HCT116 (cell line): ENCODE results near the gene SPG21. TPM values are rescaled to one million over a fixed set of nuclear protein-coding genes. Genes with fewer than 3 reads are reported as not detected.

Source experiments
- ATAC-seq: fragments of 200-7000 bp; cut with Tn5 transposase; 2 replicates; pipeline ENCODE4 v1.9.1; 2020; ENCODE audit warnings: mild to moderate bottlenecking, moderate library complexity
- BruUV-seq: library from RNA; stranded (reverse); fragments of 400-500 nt; replicated peaks from 2 replicates; lab custom pipeline; 2021; lab: Mats Ljungman, UMichigan
- CTCF ChIA-PET: fragments of 300-600 bp; sonication (Branson Sonifier 250); formaldehyde crosslinking; loops from one replicate; lab custom pipeline; 2021; ENCODE audit warnings: antibody characterized with exemption; lab: Charles Lee
- POLR2A ChIA-PET: fragments of 300-600, 350-600 bp; sonication (Branson Sonifier 250); formaldehyde crosslinking; loops from one replicate; lab custom pipeline; 2021; ENCODE audit warnings: antibody characterized with exemption; lab: Charles Lee
- RAD21 ChIA-PET, 2 experiments: fragments of 300-600 bp; sonication (Branson Sonifier 250); formaldehyde crosslinking; loops; one replicate each; lab custom pipeline; 2023; ENCODE audit warnings: low total read pairs in 2 of 2; ENCODE audit not compliant: uncharacterized antibody in 2 of 2, unreplicated experiment in 2 of 2, low non-redundant PET in 1 of 2; lab: Charles Lee
- DNase-seq: peaks from one replicate; pipeline ENCODE4 v3.0.0-alpha.2; 2010; ENCODE audit warnings: low read depth, low spot score
- H2AFZ ChIP-seq: fragments of 200-600 bp; shearing (Covaris generic), sonication (generic); 2 replicates; pipeline ENCODE4 v1.6.1; 2017; ENCODE audit warnings: low read depth, mixed run types, mixed read lengths, antibody characterized with exemption, low read length; ENCODE audit not compliant: poor library complexity, severe bottlenecking
- H3K27ac ChIP-seq: 2 replicates; pipeline ENCODE4 v1.5.1; 2012; ENCODE audit warnings: low read depth, low read length
- H3K27me3 ChIP-seq: fragments of 200-600 bp; sonication (generic); 2 replicates; pipeline ENCODE4 v1.6.1; 2016; ENCODE audit warnings: mixed run types, low read length, mixed read lengths; ENCODE audit not compliant: insufficient read depth
- H3K36me3 ChIP-seq, 2 experiments: fragments of 200-500 bp in 1 of 2; fragments of 200-600 bp in 1 of 2; sonication (Bioruptor generic) in 1 of 2; sonication (generic) in 1 of 2; 2 replicates each; pipeline versions ENCODE4 v1.5.1 to v1.6.1; 2014 to 2016; ENCODE audit warnings: low read length in 2 of 2, inconsistent platforms in 1 of 2, mixed read lengths in 1 of 2, mixed run types in 1 of 2; ENCODE audit not compliant: insufficient read depth in 2 of 2, control insufficient read depth in 1 of 2
- H3K4me1 ChIP-seq, 2 experiments: fragments of 200-600 bp in 1 of 2; sonication (generic) in 1 of 2; 2 replicates each; pipeline versions ENCODE4 v1.5.1 to v1.6.1; 2012 to 2017; ENCODE audit warnings: low read length in 2 of 2, inconsistent platforms in 1 of 2, mild to moderate bottlenecking in 1 of 2, mixed read lengths in 1 of 2, mixed run types in 1 of 2, moderate library complexity in 1 of 2; ENCODE audit not compliant: insufficient read depth in 2 of 2, control insufficient read depth in 1 of 2
- H3K4me2 ChIP-seq: fragments of 200-600 bp; sonication (generic); 2 replicates; pipeline ENCODE4 v1.6.1; 2017; ENCODE audit warnings: mixed run types, low read length, mixed read lengths
- H3K4me3 ChIP-seq, 2 experiments: fragments of 200-600 bp in 1 of 2; sonication (generic) in 1 of 2; replicated peaks in 1 of 2; 2 replicates each; pipeline ENCODE4 v1.5.1; 2011 to 2016; ENCODE audit warnings: low read length in 2 of 2, control low read depth in 1 of 2, low read depth in 1 of 2, mild to moderate bottlenecking in 1 of 2, mixed read lengths in 1 of 2, mixed run types in 1 of 2
- H3K79me2 ChIP-seq: fragments of 200-600 bp; sonication (generic); 2 replicates; pipeline ENCODE4 v1.6.1; 2017; ENCODE audit warnings: mild to moderate bottlenecking, mixed run types, low read length, moderate library complexity, mixed read lengths; ENCODE audit not compliant: insufficient read depth
- H3K9ac ChIP-seq: fragments of 200-600 bp; sonication (generic); 2 replicates; pipeline ENCODE4 v1.6.1; 2016; ENCODE audit warnings: low read length, mixed read lengths
- H3K9me2 ChIP-seq: fragments of 200-600 bp; sonication (generic), shearing (Covaris generic); 2 replicates; pipeline ENCODE4 v1.6.1; 2017; ENCODE audit warnings: mixed run types, mild to moderate bottlenecking, moderate library complexity; ENCODE audit not compliant: insufficient read depth
- H3K9me3 ChIP-seq, 2 experiments: fragments of 200-500 bp in 1 of 2; fragments of 200-600 bp in 1 of 2; sonication (Bioruptor generic) in 1 of 2; sonication (generic) in 1 of 2; 2 replicates each; pipeline ENCODE4 v1.6.1; 2014 to 2017; ENCODE audit warnings: low read length in 2 of 2, mixed read lengths in 2 of 2, inconsistent platforms in 1 of 2, low read depth in 1 of 2, mild to moderate bottlenecking in 1 of 2, mixed run types in 1 of 2, moderate library complexity in 1 of 2; ENCODE audit not compliant: control insufficient read depth in 1 of 2, insufficient read depth in 1 of 2
- H4K20me1 ChIP-seq: fragments of 200-600 bp; sonication (generic), shearing (Covaris generic); 2 replicates; pipeline ENCODE4 v1.6.1; 2017; ENCODE audit warnings: mixed run types, mild to moderate bottlenecking, moderate library complexity; ENCODE audit not compliant: insufficient read depth
- ATF3 ChIP-seq: IDR thresholded peaks from 2 replicates; pipeline ENCODE4 v1.6.1; 2012
- CBX3 ChIP-seq: IDR thresholded peaks from 2 replicates; pipeline ENCODE4 v1.6.1; 2012; ENCODE audit warnings: low read depth
- CEBPB ChIP-seq: IDR thresholded peaks from 2 replicates; pipeline ENCODE4 v1.6.1; 2012; ENCODE audit warnings: low read depth
- CTCF ChIP-seq, 3 experiments: fragments of 200-600 bp in 1 of 3; sonication (generic) in 1 of 3; IDR thresholded peaks in 2 of 3; conservative IDR thresholded peaks in 1 of 3; 2 replicates each; pipeline ENCODE4 v1.5.1; 2012 to 2017; ENCODE audit warnings: low read depth in 2 of 3, low read length in 2 of 3, antibody characterized with exemption in 1 of 3, borderline replicate concordance in 1 of 3, control low read depth in 1 of 3, mild to moderate bottlenecking in 1 of 3, mixed read lengths in 1 of 3, mixed run types in 1 of 3, moderate library complexity in 1 of 3; ENCODE audit not compliant: insufficient read depth in 1 of 3
- EGR1 ChIP-seq: IDR thresholded peaks from 2 replicates; pipeline ENCODE4 v1.6.1; 2012; ENCODE audit warnings: low read depth
- ELF1 ChIP-seq: IDR thresholded peaks from 2 replicates; pipeline ENCODE4 v1.6.1; 2012; ENCODE audit warnings: low read depth, borderline replicate concordance
- EZH2 ChIP-seq: fragments of 200-600 bp; sonication (generic); IDR thresholded peaks from 2 replicates; pipeline ENCODE4 v1.6.1; 2017; ENCODE audit warnings: antibody characterized with exemption, mixed run types
- EZH2phosphoT487 ChIP-seq: fragments of 200-600 bp; IDR thresholded peaks from 2 replicates; pipeline ENCODE4 v1.6.1; 2018; ENCODE audit warnings: antibody characterized with exemption, borderline replicate concordance
- FOSL1 ChIP-seq: IDR thresholded peaks from 2 replicates; pipeline ENCODE4 v1.6.1; 2012; ENCODE audit warnings: low read depth
- JUND ChIP-seq: IDR thresholded peaks from 2 replicates; pipeline ENCODE4 v1.6.1; 2012
- MAX ChIP-seq: IDR thresholded peaks from 2 replicates; pipeline ENCODE4 v1.6.1; 2012
- POLR2A ChIP-seq: IDR thresholded peaks from 2 replicates; pipeline ENCODE4 v1.7.0; 2011; ENCODE audit warnings: borderline replicate concordance; ENCODE audit not compliant: insufficient read depth, insufficient read length; ENCODE audit errors: extremely low read depth
- RAD21 ChIP-seq: IDR thresholded peaks from 2 replicates; pipeline ENCODE4 v1.6.1; 2012; ENCODE audit warnings: low read depth, mild to moderate bottlenecking
- SIN3A ChIP-seq: IDR thresholded peaks from 2 replicates; pipeline ENCODE4 v1.6.1; 2012; ENCODE audit warnings: low read depth
- SP1 ChIP-seq: IDR thresholded peaks from 2 replicates; pipeline ENCODE4 v1.6.1; 2012; ENCODE audit warnings: low read depth
- SRF ChIP-seq: IDR thresholded peaks from 2 replicates; pipeline ENCODE4 v1.6.1; 2012; ENCODE audit warnings: low read depth
- YY1 ChIP-seq: IDR thresholded peaks from 2 replicates; pipeline ENCODE4 v1.6.1; 2011; ENCODE audit warnings: low read length, low read depth, moderate library complexity, mild to moderate bottlenecking; ENCODE audit not compliant: insufficient replicate concordance; ENCODE audit errors: extremely low read depth
- ZBTB33 ChIP-seq: IDR thresholded peaks from 2 replicates; pipeline ENCODE4 v1.6.1; 2011; ENCODE audit warnings: mild to moderate bottlenecking, low read length, moderate library complexity; ENCODE audit not compliant: insufficient replicate concordance; ENCODE audit errors: extremely low read depth
- ZFX ChIP-seq: fragments of 450-650 bp; IDR thresholded peaks from 2 replicates; pipeline ENCODE4 v1.6.1; 2017
- ZNF274 ChIP-seq: fragments of 200-500 bp; sonication (Bioruptor generic); IDR thresholded peaks from 2 replicates; pipeline ENCODE4 v1.6.1; 2014; ENCODE audit warnings: mild to moderate bottlenecking, low read depth, low read length, inconsistent platforms
- intact Hi-C: fragments of 100-400 bp; cut with micrococcal nuclease; formaldehyde crosslinking; loops from 2 replicates; pipeline ENCODE4 v1.10.0; 2022
- total RNA-seq: library from RNA; stranded (reverse); gene quantifications from one replicate; pipeline ENCODE4 v1.2.1, GENCODE V29; 2021; ENCODE audit not compliant: unreplicated experiment

Gene SPG21
- total RNA-seq, 1 experiment from 2014 or later = 72.7 TPM

GRCh38 chr15:64919721-64920120 is 70.0 kb downstream of the SPG21 start:
- no peaks in the 10 kb centered on the region for H4K20me1 ChIP-seq
- ATAC-seq (no peak), DNase-seq (no peak)
- H3K4me1 ChIP-seq = peaks cover 0 to 10% of the 10 kb centered on the region in 2 experiments; a peak in 1 of 4 replicates
- no peaks in the 10 kb centered on the region for H3K9me3 ChIP-seq
- no peaks in the 10 kb centered on the region for H3K36me3 ChIP-seq
- CTCF ChIA-PET = no interaction called here
- intact Hi-C loops = no loop called here
- TF ChIP-seq CTCF (IDR thresholded peaks at IDR 0.05 in 2 of 3, conservative IDR thresholded peaks at IDR 0.05 in 1 of 3; ENCODE audit: borderline replicate concordance in 1 of 3, insufficient read depth in 1 of 3, low read depth in 2 of 3, low read length in 2 of 3) = no peak
- TF ChIP-seq RAD21 = no peak
- TF ChIP-seq FOSL1 = no peak
- no peak for TF ChIP-seq SIN3A
- TF ChIP-seq ELF1 = no peak
- no peak for TF ChIP-seq EZH2
- TF ChIP-seq SRF = no peak
- TF ChIP-seq YY1 = no peak
- no peak for TF ChIP-seq ZNF274
- TF ChIP-seq CEBPB = no peak
- no peak for TF ChIP-seq CBX3
- no peak for TF ChIP-seq MAX
- TF ChIP-seq ZFX = no peak
- TF ChIP-seq EZH2phosphoT487 = no peak
- no peak for TF ChIP-seq EGR1
- no peak for TF ChIP-seq SP1
- no peak for TF ChIP-seq JUND
- TF ChIP-seq POLR2A = no peak
- no peak for TF ChIP-seq ATF3
- no peak for TF ChIP-seq ZBTB33
- RAD21 ChIA-PET = no interaction called here
- no peak overlapping the region for H3K4me3 ChIP-seq
- H2AFZ ChIP-seq = no peak overlapping the region
- no peaks in the 10 kb centered on the region for H3K27me3 ChIP-seq
- H3K4me2 ChIP-seq = no peak overlapping the region
- no peaks in the 10 kb centered on the region for H3K9me2 ChIP-seq
- no peaks in the 10 kb centered on the region for H3K79me2 ChIP-seq
- BruUV-seq = no TSS peak
- H3K9ac ChIP-seq = no peak overlapping the region
- no peak overlapping the region for H3K27ac ChIP-seq
- POLR2A ChIA-PET = no interaction called here
